Stimulated activated CD4-positive, alpha-beta T cell treated with anti-CD3 and anti-CD28 coated beads, Interleukin-12 subunit alpha, Interleukin-12 subunit beta, amount 100 ng/mL, for 4 hours (primary cell): ENCODE data around the gene PGS1.

Experiments used
- DNase-seq: peaks from one replicate; pipeline ENCODE4 v3.0.0-alpha.2; 2020

Gene PGS1

DNA sequence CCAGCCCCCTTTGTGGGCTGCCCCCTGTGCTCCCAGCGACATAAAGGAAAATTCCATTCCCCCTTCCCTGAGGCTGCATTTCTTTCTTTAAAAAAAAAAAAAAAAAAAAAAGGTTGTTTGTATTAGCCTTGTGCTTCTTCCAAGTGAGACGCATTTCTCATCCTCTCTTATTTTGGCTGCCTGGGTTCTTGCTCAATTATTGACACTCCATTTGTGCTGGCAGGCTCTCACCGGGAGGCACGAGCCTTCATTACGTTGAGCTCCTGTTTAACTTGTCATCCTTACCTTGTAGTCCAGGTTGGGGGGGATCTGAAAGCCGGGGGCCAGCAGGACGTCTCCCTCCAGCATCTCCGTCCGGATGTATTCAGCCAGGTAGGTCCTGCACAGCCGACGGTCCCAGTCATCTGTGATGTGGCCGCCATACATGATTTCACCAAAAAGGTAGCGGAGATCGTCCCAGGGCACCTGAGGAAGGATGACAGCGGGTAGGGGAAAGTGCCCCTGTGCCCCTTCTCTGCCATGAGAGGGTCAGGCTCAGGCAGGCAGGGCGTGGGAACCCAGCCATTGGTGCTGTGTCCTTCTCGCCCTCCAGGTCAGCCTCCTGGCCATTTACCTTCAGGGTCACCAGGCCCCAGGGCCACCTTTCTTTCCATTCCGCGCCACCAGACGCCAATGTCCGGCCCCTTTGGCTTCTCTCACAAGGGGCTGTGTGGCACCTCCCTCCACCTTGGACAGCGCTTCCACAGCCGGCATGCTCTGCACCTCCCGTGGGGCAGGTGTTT is 50.6 kb downstream of the PGS1 start:
- no peak for DNase-seq

GRCh38 chr17:78429618-78429995 is 51.2 kb downstream of the PGS1 start:
- DNase-seq, result no peak

GRCh38 chr17:78430892-78431691 is 52.6 kb downstream of the PGS1 start:
- no peak for DNase-seq

GRCh38 chr17:78431692-78431958 is 53.2 kb downstream of the PGS1 start:
- no peak for DNase-seq

- DNase-seq, result no peak
Observed at GRCh38 chr17:78432226-78433012, 54.0 kb downstream of the PGS1 start.

DNA sequence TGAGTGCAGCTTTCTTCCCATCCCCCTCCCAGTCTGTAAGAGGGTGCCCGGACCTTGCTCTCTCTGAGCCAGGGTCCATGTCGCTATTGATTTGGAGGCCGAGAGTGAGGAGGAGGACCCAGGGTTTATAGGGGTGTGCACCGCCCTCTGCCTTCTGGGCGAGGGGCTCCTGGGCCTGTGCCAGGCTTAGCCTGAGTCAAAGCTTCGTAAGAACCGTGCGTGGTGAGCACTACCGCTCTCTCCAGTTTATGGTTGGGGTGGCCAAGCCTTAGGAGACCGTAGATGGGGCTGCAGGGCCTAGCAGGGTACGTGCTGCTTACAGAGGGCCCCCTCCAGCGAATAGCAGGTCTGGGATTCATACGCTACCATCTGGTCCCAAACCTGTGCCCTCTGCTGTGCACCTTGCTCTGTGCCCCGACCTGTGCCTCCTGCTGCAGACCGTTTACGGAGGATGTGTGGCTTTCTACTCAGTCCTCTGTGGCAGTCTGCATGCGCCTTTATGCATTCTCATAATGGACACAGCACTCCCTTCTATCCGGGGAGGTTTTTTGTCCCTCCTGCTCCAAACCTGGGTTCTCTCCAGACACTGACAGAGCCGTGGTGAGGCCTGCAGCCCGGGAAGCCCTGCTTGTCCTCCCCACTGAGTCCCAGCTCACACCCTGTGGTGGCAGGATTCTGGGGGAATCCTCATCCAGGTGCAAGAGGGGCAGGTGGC is 54.7 kb downstream of the PGS1 start:
- no peak for DNase-seq

DNA sequence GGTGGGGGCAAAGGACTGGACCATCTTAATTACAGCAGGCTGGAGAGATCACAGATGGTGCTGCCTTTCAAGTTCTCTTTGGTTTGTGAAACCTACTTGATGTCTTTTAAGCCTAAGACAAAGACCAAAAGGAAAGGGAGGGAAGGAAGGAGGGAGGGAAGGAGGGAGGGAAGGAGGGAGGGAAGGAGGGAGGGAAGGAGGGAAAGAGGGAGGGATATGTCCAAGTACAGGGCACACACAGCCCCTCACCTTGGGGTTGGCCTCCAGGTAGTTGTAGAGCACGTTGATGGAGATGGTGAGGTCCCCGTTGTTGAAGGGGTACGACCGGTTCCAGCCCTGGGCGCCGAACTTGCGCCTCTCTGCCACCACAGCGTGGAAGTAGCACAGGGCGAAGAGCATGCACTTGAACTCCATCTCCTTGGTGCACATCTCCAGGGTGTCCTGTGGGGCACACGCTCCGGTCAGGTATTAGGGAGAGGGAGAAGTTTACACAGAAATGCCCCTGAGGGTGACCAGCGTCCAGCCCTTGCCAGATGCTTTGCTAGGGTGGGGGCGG is 55.4 kb downstream of the PGS1 start:
- DNase-seq, result no peak

DNA sequence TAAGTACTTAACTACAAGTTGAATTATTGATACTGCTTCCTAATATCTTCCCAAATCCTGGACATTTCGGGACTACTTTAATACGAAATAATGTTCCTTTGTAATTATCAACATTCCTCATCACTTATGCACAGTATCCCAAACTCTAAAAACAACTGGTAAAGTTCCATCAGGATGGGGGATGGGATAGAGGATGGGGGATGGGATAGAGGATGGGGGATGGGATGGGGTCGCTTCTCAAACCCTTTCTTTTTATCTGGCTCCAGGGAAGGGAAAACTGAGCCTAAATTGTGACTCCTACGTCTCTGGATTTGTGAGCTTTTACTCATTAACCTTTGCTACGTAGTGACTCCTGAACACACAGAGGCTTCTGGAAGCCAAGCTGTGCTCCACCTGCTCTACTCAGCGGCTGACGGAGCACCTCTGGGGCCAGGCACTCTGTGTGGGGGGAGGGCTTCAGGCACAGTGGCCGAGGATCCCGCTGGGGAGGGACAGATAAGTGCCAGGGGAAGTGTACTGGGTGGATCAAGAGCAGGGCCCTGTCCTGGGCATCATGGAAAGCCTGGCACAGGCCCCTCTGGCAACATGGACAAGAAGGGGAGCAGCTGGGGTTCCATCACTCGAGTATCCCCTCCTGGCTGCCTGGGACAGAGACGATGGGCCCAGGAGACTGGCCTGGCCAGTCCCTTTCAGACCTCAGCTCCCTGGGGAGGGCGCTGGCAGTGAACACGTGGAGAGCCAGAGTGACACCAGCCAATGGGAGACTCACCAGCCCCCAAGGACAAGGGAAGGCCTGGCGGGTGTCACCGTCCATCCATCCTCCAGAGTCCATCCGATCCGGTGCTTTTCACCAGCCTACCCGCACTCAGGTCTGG is 56.2 kb downstream of the PGS1 start:
- no peak for DNase-seq

GRCh38 chr17:78435330-78436005 is 57.0 kb downstream of the PGS1 start:
- DNase-seq, result no peak

- DNase-seq, result no peak
Observed at GRCh38 chr17:78437508-78438169, 59.2 kb downstream of the PGS1 start.

- no peak for DNase-seq
Observed at GRCh38 chr17:78438271-78438691, 59.8 kb downstream of the PGS1 start.

GRCh38 chr17:78438694-78439325 is 60.4 kb downstream of the PGS1 start:
- DNase-seq, result no peak

DNA sequence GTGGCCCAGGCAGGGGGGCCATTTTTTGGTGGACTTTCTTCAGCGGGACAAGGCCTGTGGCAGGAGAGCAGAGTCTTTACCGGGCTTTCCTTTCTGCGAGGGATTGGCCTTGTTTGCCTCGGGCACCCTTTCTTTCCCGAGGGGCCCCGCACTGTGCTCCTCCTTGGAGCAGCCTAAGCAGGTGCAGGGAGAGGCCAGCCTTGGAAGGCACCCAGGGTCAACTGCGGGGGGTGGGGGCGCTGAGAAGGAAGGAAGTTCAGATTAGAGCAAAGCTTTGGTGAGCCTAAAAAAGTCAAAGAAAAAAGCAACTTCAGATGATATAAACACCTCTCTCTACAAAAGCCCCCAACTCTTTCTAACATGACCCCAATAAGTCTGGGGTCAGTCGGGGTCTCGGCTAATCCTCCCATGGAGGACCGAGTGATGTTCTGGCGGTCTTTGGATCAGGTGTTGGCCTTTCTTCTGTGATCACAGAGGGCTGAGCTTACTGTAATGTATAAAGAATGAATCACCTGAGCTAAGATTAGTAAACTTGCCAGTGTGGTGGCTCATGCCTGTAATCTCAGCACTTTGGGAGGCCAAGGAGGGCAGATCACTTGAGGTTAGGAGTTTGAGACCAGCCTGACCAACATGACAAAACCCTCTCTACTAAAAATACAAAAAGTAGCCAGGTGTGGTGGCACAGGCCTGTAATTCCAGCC is 63.0 kb downstream of the PGS1 start:
- no peak for DNase-seq

- no peak for DNase-seq
Observed at GRCh38 chr17:78442648-78443218, 64.3 kb downstream of the PGS1 start.

GRCh38 chr17:78444392-78444791 is 65.9 kb downstream of the PGS1 start:
- DNase-seq, result no peak

DNA sequence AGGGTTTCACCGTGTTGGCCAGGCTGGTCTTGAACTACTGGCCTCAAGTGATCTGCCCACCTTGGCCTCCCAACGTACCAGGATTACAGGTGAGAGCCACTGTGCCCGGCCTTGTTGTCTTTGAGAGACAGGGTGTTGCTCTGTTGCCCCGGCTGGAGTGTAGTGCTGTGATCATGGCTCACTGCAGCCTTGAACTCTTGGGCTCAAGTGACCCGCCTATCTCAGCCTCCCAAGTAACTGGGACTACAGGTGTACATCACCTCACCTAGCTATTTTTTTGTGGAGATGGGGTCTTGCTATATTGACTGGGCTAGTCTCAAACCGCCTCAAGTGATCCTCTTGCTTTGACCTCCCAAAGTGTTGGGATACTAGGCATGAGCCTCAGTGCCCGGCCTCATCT is 68.4 kb downstream of the PGS1 start:
- DNase-seq, result no peak

DNA sequence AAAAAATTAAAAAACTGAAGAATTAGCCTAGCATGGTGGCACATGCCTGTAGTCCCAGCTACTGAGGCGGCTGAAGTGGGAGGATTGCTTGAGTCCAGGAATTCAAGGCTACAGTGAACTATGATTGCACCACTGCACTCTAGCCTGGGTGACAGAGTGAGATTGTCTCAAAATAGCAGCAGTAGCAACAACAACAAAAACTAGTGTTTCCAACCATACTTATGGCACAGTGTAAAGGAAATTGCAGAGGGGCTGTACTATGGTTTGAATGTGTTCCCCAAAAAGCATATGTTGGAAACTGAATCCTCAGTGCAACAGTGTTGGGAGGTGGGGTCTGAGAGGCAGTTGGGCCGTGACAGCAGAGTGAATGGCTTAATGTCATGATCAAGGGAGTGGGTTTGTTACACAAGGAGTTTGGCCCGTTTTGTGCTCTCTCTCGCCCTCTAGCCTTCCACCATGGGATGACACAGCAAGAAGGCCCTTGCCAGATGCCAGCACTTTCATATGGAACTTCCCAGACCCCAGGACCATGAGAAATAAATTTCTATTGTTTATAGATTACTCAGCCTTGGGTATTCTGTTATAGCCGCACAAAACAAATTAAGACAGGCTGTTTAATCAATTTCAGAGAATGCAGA is 70.0 kb downstream of the PGS1 start:
- no peak for DNase-seq

GRCh38 chr17:78449983-78450595 is 71.6 kb downstream of the PGS1 start:
- DNase-seq, result no peak
